Mammary epithelial cell (primary cell): ENCODE data around the gene MB21D2.

ENCODE experiments used
- CTCF ChIP-seq, 2 donors: IDR thresholded peaks in 1 of 2; conservative IDR thresholded peaks in 1 of 2; 2 replicates each; pipeline ENCODE4 v1.5.1; 2011 to 2012; ENCODE audit warnings: inconsistent platforms in 2 of 2, low read length in 2 of 2, mild to moderate bottlenecking in 2 of 2, control low read depth in 1 of 2, low read depth in 1 of 2; ENCODE audit not compliant: insufficient read depth in 1 of 2; ENCODE audit errors: extremely low read depth in 1 of 2
- EZH2 ChIP-seq: IDR thresholded peaks from 2 replicates; pipeline ENCODE4 v1.6.1; 2012; ENCODE audit warnings: low read length, inconsistent platforms, borderline replicate concordance

- TF ChIP-seq CTCF (conservative IDR thresholded peaks at IDR 0.05 in 1 of 2, IDR thresholded peaks at IDR 0.05 in 1 of 2; ENCODE audit: extremely low read depth in 1 of 2, insufficient read depth in 1 of 2, low read depth in 1 of 2, low read length in 2 of 2): no peak
- TF ChIP-seq EZH2: no peak
Measured at GRCh38 chr3:192834428-192834827, 83.2 kb downstream of the MB21D2 start.
